WTC11 (cell line): Measurements from ENCODE around the gene SEC11A. TPM values are rescaled to one million over a fixed set of nuclear protein-coding genes. Genes with fewer than 3 reads are reported as not detected.
A peak's percentile ranks its signal among the peaks of the same experiment; 100 is the strongest.
"Not testable (repeated sequence)": the region's sequence is repeated elsewhere in the genome, so short reads cannot be mapped to it uniquely, and the experiment has no call there.

Source experiments
- ATAC-seq: fragments of 200-7000 bp; cut with Tn5 transposase; 2 replicates; pipeline ENCODE4 v1.10.0; 2021; ENCODE audit warnings: mild to moderate bottlenecking, moderate library complexity
- CTCF ChIA-PET: fragments of 300-600 bp; sonication (Branson Sonifier 250); formaldehyde crosslinking; loops from one replicate; lab custom pipeline; 2021; ENCODE audit warnings: antibody characterized with exemption; lab: Charles Lee
- POLR2A ChIA-PET: fragments of 350-600 bp; sonication (Branson Sonifier 250); formaldehyde crosslinking; loops from one replicate; lab custom pipeline; 2021; ENCODE audit warnings: antibody characterized with exemption; lab: Charles Lee
- DNase-seq: peaks from one replicate; pipeline ENCODE4 v3.0.0; 2021; ENCODE audit warnings: low spot score
- H3K27ac Mint-ChIP-seq: 2 replicates; pipeline ENCODE4 v1.8.0; 2021; ENCODE audit warnings: mixed read lengths
- H3K27me3 Mint-ChIP-seq: 2 replicates; pipeline ENCODE4 v1.8.0; 2021; ENCODE audit warnings: low read depth, mild to moderate bottlenecking, moderate library complexity, mixed read lengths
- H3K36me3 Mint-ChIP-seq: 2 replicates; pipeline ENCODE4 v1.8.0; 2021; ENCODE audit warnings: mixed read lengths
- H3K4me1 Mint-ChIP-seq: 2 replicates; pipeline ENCODE4 v1.8.0; 2022; ENCODE audit warnings: mixed read lengths
- H3K4me3 Mint-ChIP-seq: 2 replicates; pipeline ENCODE4 v1.8.0; 2021; ENCODE audit warnings: mild to moderate bottlenecking, moderate library complexity, mixed read lengths
- H3K9me3 Mint-ChIP-seq: 2 replicates; pipeline ENCODE4 v1.8.0; 2021; ENCODE audit warnings: mixed read lengths
- ATF6 ChIP-seq: sonication (generic); formaldehyde crosslinking; IDR thresholded peaks from 2 replicates; pipeline ENCODE4 v1.8.1; 2023; ENCODE audit warnings: mild to moderate bottlenecking, missing genetic modification reagents
- CREB1 ChIP-seq: sonication (generic); formaldehyde crosslinking; IDR thresholded peaks from 2 replicates; pipeline ENCODE4 v1.8.0; 2023; ENCODE audit warnings: mild to moderate bottlenecking, missing genetic modification reagents
- E2F5 ChIP-seq: sonication (generic); formaldehyde crosslinking; IDR thresholded peaks from 2 replicates; pipeline ENCODE4 v1.8.1; 2022; ENCODE audit warnings: mild to moderate bottlenecking, moderate library complexity, missing genetic modification reagents
- EMX1 ChIP-seq: fragments of 250-450 bp; sonication (Bioruptor Pico); IDR thresholded peaks from 2 replicates; pipeline ENCODE4 v1.8.0; 2021; ENCODE audit warnings: mild to moderate bottlenecking
- KAT7 ChIP-seq: sonication (generic); formaldehyde crosslinking; IDR thresholded peaks from 2 replicates; pipeline ENCODE4 v1.8.1; 2023; ENCODE audit warnings: missing genetic modification reagents, mild to moderate bottlenecking, borderline replicate concordance
- MXD4 ChIP-seq: fragments of 250-450 bp; sonication (Bioruptor Pico); IDR thresholded peaks from 2 replicates; pipeline ENCODE4 v1.8.0; 2021; ENCODE audit warnings: mild to moderate bottlenecking, moderate library complexity, borderline replicate concordance
- PREB ChIP-seq: sonication (generic); formaldehyde crosslinking; IDR thresholded peaks from 2 replicates; pipeline ENCODE4 v1.8.1; 2022; ENCODE audit warnings: mild to moderate bottlenecking, missing genetic modification reagents, moderate library complexity, borderline replicate concordance
- PRRX2 ChIP-seq: fragments of 250-450 bp; sonication (Bioruptor Pico); IDR thresholded peaks from 2 replicates; pipeline ENCODE4 v1.8.0; 2021; ENCODE audit warnings: mild to moderate bottlenecking
- RORB ChIP-seq: fragments of 250-450 bp; sonication (Bioruptor Pico); IDR thresholded peaks from 2 replicates; pipeline ENCODE4 v1.9.0; 2021; ENCODE audit warnings: mild to moderate bottlenecking
- SMAD4 ChIP-seq: sonication (generic); formaldehyde crosslinking; IDR thresholded peaks from 2 replicates; pipeline ENCODE4 v1.8.0; 2022; ENCODE audit warnings: mild to moderate bottlenecking, missing genetic modification reagents
- SOX15 ChIP-seq: fragments of 250-450 bp; sonication (Bioruptor Pico); IDR thresholded peaks from 2 replicates; pipeline ENCODE4 v1.9.0; 2021; ENCODE audit warnings: mild to moderate bottlenecking
- STAT6 ChIP-seq: sonication (generic); formaldehyde crosslinking; conservative IDR thresholded peaks from 2 replicates; pipeline ENCODE4 v1.8.1; 2023; ENCODE audit warnings: mild to moderate bottlenecking, low read depth, missing genetic modification reagents, moderate library complexity
- TEAD4 ChIP-seq: sonication (generic); formaldehyde crosslinking; IDR thresholded peaks from 2 replicates; pipeline ENCODE4 v1.8.0; 2022; ENCODE audit warnings: mild to moderate bottlenecking, missing genetic modification reagents
- USF1 ChIP-seq: sonication (generic); formaldehyde crosslinking; IDR thresholded peaks from 2 replicates; pipeline ENCODE4 v1.8.0; 2022; ENCODE audit warnings: mild to moderate bottlenecking, missing genetic modification reagents
- ZBTB21 ChIP-seq: sonication (generic); formaldehyde crosslinking; IDR thresholded peaks from 2 replicates; pipeline ENCODE4 v1.8.1; 2023; ENCODE audit warnings: mild to moderate bottlenecking, missing genetic modification reagents, borderline replicate concordance
- ZMAT4 ChIP-seq: fragments of 250-450 bp; sonication (Bioruptor Pico); IDR thresholded peaks from 2 replicates; pipeline ENCODE4 v1.9.0; 2021; ENCODE audit warnings: mild to moderate bottlenecking
- ZNF121 ChIP-seq: sonication (generic); formaldehyde crosslinking; IDR thresholded peaks from 2 replicates; pipeline ENCODE4 v1.8.0; 2023; ENCODE audit warnings: missing genetic modification reagents
- ZNF138 ChIP-seq: sonication (generic); formaldehyde crosslinking; conservative IDR thresholded peaks from 2 replicates; pipeline ENCODE4 v1.8.1; 2022; ENCODE audit warnings: mild to moderate bottlenecking, moderate library complexity, missing genetic modification reagents
- ZNF263 ChIP-seq: sonication (generic); formaldehyde crosslinking; IDR thresholded peaks from 2 replicates; pipeline ENCODE4 v1.8.1; 2022; ENCODE audit warnings: low read depth, mild to moderate bottlenecking, moderate library complexity, missing genetic modification reagents
- ZNF416 ChIP-seq: fragments of 250-450 bp; sonication (Bioruptor Pico); IDR thresholded peaks from 2 replicates; pipeline ENCODE4 v1.9.0; 2021; ENCODE audit warnings: mild to moderate bottlenecking, inconsistent platforms
- ZNF423 ChIP-seq: fragments of 250-450 bp; sonication (Bioruptor Pico); IDR thresholded peaks from 2 replicates; pipeline ENCODE4 v2.1.2; 2022; ENCODE audit warnings: mild to moderate bottlenecking, moderate library complexity
- ZSCAN18 ChIP-seq: fragments of 250-450 bp; sonication (Bioruptor Pico); IDR thresholded peaks from 2 replicates; pipeline ENCODE4 v2.1.2; 2022; ENCODE audit warnings: mild to moderate bottlenecking, moderate library complexity
- total RNA-seq: library from RNA; stranded (reverse); gene quantifications from 3 replicates; pipeline ENCODE4 v1.2.3, GENCODE V29; 2021

The SEC11A gene
- total RNA-seq, 1 experiment from 2014 or later: 214 TPM

GRCh38 chr15:84752700-84753099 lies 36.8 kb upstream of the SEC11A start (continued):
- no peak for TF ChIP-seq MXD4

GRCh38 chr15:84752195-84752594 lies 36.3 kb upstream of the SEC11A start:
- Mint-ChIP-seq H3K4me1 (peaks cover 35% of the 10 kb centered on the region), H3K4me3 (no peak overlapping the region), H3K27me3 (no peaks in the 10 kb centered on the region), H3K27ac (peak overlapping the region; percentile 54; the same call in 1 of the 2 replicates), H3K36me3 (no peaks in the 10 kb centered on the region; the same call in 1 of the 2 replicates), H3K9me3 (no peaks in the 10 kb centered on the region)
- POLR2A ChIA-PET: no interaction called here
- DNase-seq (no peak), ATAC-seq (no peak)
- TF ChIP-seq RORB (CRISPR knock-in tag) (no peak), SMAD4 (no peak), ZBTB21 (CRISPR knock-in tag) (no peak), E2F5 (no peak), ZNF423 (CRISPR knock-in tag) (no peak), EMX1 (CRISPR knock-in tag) (no peak), MXD4 (no peak), CREB1 (CRISPR knock-in tag) (no peak), PREB (CRISPR knock-in tag) (no peak), TEAD4 (no peak), PRRX2 (CRISPR knock-in tag) (no peak), KAT7 (CRISPR knock-in tag) (no peak)
- CTCF ChIA-PET: interaction anchor here (0.5 to 1.1 kb wide), 3 partner anchors 16 to 164 kb away, joined by 3 to 4 read pairs (median 3); no protein-coding TSS in a partner anchor

- H3K27me3 Mint-ChIP-seq, ATAC-seq, H3K9me3 Mint-ChIP-seq, DNase-seq, POLR2A ChIA-PET, H3K27ac Mint-ChIP-seq, H3K36me3 Mint-ChIP-seq, H3K4me3 Mint-ChIP-seq: not testable (repeated sequence)
- peaks cover 37% of the 10 kb centered on the region for H3K4me1 Mint-ChIP-seq
- 0 out of 2 replicates have a peak, but pooled peaks have one; percentile 44 for TF ChIP-seq ZNF121 (CRISPR knock-in tag)
- CTCF ChIA-PET: interaction anchor here (0.5 to 1.1 kb wide), 3 partner anchors 16 to 127 kb away, joined by 3 read pairs; no protein-coding TSS in a partner anchor
Observed at GRCh38 chr15:84751721-84752120, 35.8 kb upstream of the SEC11A start.

GRCh38 chr15:84750583-84751092 lies 34.7 kb upstream of the SEC11A start:
- peaks cover 42% of the 10 kb centered on the region for H3K4me1 Mint-ChIP-seq
- no peaks in the 10 kb centered on the region; the same call in 1 of the 2 replicates for H3K36me3 Mint-ChIP-seq
- CTCF ChIA-PET: no interaction called here
- peak overlapping the region; percentile 15 for H3K4me3 Mint-ChIP-seq
- peak overlapping the region; percentile 7 for H3K27ac Mint-ChIP-seq
- no peak for DNase-seq
- no peak for ATAC-seq
- H3K9me3 Mint-ChIP-seq: no peaks in the 10 kb centered on the region
- POLR2A ChIA-PET: interaction anchor here (1.0 kb wide), 1 partner anchor 16 kb away, joined by 5 read pairs; no protein-coding TSS in a partner anchor
- H3K27me3 Mint-ChIP-seq: no peaks in the 10 kb centered on the region
- TF ChIP-seq ZSCAN18 (no peak), ZBTB21 (CRISPR knock-in tag) (no peak), CREB1 (CRISPR knock-in tag) (no peak), STAT6 (no peak), ZNF263 (no peak), USF1 (no peak), ZMAT4 (no peak), ATF6 (no peak), ZNF138 (CRISPR knock-in tag) (no peak), SOX15 (no peak), ZNF416 (CRISPR knock-in tag) (no peak)
